Right ventricle myocardium inferior (tissue), 1 donor: ENCODE measurements around the gene DPM3. TPM values are rescaled to one million over a fixed set of nuclear protein-coding genes. Genes with fewer than 3 reads are reported as not detected.

Experiments used
- ATAC-seq: fragments of 200-7000 bp; cut with Tn5 transposase; one replicate; pipeline ENCODE4 v1.9.1; 2020; ENCODE audit warnings: mild to moderate bottlenecking, moderate library complexity
- DNase-seq: peaks from one replicate; pipeline ENCODE4 v3.0.0; 2021; ENCODE audit errors: missing footprints
- intact Hi-C: fragments of 100-400 bp; cut with DNase I; formaldehyde crosslinking; loops from one replicate; pipeline ENCODE4 v1.11.0; 2022
- total RNA-seq: library from RNA; stranded (reverse); fragmentation: NEBNext Ultra II Directional; extraction: Animal tissue kit (Norgen Biotek cat#: 25700); gene quantifications from one replicate; pipeline ENCODE4 v1.2.1, GENCODE V29; 2021
- donor health status: DM: no; HTN: yes; CAD: no; lungs with severe emphysema.

The DPM3 gene
- total RNA-seq, 1 donor from 2014 or later = 55.7 TPM

DNA sequence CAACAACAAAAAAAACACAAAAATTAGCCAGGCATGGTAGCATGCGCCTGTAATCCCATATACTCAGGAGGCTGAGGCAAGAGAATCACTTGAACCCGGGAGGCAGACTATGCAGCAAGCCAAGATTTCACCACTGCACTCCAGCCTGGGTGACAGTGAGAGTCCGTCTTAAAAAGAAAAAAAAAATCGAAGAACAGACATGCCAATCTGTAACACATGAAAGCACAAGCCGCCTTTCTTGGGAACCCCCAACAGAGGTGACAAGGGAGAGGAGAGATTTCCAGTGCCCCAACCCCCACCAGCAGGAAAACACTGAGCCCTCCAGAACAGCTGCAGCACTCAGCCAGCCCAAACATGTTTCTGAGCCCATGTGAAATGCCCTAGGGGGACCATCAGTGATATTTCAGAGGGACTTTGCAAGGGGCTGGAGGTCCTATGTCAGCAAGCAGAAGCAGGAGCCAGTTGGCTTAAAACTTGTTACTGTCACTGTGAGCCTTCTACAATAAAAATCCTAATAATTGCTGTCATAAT lies 26.8 kb downstream of the DPM3 start:
- ATAC-seq = no peak
- intact Hi-C loops = no loop called here
- no peak for DNase-seq

DNA sequence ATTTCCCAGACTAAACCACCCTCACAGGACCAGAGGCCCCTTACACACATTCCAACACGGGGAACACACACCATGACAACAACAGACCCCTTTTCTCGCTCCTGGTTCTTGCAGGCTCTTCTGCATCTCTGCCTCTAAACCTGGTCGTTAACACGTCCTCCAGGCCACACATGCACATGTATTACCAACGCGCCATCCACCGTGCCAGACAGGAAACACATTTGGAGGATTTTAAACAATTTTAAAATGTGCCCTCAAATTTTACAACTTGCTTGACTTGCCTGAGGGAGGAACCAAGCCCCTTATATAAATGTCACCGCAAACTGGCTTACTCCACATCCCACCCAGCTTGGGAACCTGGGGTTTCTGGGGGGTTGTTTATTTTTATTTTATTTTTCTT lies 29.5 kb downstream of the DPM3 start:
- intact Hi-C loops = no loop called here
- DNase-seq (no peak), ATAC-seq (no peak)

DNA sequence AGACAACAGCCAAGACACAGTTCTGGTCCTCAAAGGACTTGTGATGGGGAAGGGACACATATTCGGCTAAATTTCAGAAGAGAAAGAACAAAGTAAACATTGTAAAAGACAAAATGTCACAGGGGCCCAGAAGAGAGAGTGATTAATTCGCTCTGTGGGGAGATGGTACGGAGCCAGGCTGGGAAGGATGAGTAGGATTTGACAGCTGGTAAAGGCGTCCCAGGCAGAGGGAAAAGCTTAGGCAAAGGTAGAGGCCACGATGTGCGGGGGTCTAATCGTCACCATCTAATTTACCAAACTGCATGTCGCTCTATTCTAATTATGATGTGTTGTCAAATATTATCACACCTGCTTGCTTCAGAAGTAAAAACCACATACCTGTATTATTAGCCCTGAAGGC lies 29.9 kb downstream of the DPM3 start:
- ATAC-seq (no peak), DNase-seq (no peak)
- intact Hi-C loops = no loop called here

DNA sequence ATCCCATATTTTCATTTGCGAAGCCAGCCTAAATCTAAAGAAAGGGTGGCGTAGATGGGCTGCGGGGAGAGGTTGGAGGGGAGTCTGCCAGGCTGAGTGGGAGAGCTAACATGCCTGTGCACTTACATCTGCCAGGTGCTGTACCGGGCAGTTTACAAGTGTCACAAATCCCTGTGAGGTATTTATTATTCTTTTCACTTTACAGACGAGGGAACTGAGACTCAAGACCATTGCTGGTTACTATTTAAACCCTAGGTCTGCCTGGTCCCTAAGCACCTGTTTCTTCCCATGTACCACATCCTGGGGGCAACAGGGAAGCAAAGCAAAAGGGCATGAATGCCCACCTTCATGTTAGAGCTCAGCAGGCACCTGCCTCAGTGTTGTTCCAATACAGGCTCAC lies 32.0 kb downstream of the DPM3 start:
- ATAC-seq (no peak), DNase-seq (no peak)
- intact Hi-C loops = no loop called here

DNA sequence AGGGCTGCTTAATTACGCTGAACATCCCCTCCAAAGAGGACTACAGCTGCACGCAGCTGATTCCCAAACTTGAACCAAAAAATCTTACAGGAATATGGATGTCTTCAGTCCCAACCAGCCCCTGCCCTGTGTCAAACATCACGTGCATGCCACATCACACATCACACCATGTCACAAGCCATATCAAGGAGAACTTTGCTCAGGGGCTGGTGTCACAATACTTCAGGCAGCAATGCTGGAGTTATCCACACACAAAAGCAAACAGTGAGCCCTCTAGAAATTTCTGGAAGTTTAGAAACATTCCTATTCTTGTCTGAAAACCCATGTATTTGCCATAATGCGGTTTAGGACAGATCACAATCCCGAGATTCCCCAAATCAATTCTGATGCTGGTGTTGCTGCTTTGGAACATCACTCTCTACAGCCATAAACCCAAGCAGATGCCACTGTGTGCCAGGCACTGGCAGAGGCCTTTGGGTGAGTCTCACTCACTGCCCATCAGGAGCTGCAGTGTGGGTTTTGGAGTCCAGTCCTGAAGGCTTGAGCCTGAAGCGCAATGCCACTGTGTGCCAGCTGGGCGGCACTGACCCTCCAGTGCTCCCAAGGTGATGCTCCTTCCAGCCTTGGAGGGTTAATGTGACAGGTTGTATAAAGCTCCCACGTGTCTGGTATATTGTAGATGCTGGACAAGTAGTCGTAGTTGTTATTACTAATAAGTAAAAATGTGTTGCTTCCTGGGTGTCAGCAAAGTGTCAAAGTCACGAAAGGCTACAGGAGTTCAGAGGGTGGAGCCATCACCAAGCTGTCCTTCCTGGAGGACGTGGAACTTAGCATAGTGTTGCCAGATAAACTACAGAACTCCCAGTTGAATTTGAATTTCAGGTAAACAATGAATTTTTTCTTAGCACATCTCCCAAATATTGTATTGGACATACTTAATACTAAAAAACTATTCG lies 32.7 kb downstream of the DPM3 start:
- DNase-seq = no peak
- intact Hi-C loops = no loop called here
- ATAC-seq = no peak

DNA sequence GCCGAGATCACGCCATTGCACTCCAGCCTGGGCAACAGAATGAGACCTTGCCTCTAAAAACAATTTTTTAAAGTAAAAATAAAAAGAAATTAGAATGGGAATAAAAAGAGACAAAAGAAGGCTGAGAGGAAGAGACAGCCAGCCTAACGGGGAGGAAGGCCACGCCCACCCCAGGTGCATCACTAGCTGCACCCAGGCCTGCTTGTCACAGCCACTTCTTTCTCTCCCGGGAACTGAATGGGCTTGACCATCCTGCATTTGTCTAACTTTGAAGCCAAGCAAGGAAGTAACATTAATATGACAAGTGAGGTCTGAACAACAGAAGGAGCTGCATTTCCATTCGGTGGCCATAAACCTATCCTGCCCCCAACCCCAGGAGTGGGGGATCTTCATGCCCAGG lies 33.5 kb downstream of the DPM3 start:
- no peak for DNase-seq
- intact Hi-C loops = no loop called here
- no peak for ATAC-seq

DNA sequence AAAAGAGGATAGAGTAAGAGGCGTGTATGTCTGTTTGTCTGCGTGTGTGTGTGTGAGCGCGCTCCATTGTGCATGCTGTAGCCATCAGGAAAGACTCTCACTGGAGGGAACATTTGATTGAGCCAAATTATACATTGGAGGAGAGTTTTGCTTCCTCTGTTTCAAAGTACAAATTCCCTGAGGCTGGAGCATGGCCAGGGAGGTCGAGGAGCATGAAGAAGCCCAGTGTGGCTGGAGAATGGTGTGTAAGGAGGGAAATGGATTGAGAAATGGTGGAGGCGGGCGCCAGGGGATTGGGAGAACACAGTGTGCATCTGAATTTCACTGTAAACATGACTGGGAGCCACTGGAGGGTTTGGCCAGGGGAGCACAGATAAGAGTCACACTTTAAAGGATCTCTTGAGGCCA lies 34.7 kb downstream of the DPM3 start:
- ATAC-seq (peak; percentile 34), DNase-seq (no peak)
- intact Hi-C loops = no loop called here

DNA sequence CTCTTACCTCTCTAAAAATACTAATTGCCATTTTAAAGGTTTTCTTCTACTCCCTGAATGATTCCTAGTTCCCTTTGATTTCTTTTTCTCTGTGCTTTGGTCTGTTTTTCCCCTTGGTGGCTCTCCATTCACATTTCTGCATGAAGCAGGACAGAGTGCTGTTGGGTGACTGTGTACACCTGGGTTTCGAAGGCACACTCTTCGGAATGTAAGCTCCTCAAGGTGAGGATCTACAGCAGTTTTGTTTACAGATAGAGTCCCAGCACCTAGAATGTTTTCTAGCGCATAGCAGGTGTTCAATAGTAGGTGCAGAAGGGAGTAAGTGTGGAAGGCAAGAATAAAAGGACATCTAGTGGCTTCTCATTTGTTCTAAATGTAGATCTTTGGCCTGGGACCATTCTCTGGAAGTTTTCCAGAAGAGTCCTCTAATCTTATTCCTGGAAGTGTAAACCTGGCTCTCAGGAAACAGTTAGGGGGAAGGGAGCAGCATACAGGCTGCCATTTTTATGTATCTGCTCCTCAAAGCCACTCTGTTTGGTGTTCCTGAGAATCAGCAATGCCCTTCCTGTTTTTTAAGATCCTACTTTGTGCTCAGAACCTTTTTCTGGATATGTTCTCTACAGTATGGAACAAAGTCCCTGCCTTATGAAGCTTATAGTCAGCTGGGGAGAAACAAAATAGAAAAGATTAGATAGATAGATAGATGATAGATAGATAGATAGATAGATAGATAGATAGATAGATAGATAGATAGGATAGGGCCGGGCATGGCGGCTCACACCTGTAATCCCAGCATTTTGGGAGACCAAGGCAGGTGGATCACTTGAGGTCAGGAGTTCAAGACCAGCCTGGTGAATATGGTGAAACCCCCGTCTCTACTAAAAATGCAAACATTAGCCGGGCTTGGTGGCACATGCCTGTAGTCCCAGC lies 35.5 kb downstream of the DPM3 start:
- no peak for ATAC-seq
- intact Hi-C loops = no loop called here

DNA sequence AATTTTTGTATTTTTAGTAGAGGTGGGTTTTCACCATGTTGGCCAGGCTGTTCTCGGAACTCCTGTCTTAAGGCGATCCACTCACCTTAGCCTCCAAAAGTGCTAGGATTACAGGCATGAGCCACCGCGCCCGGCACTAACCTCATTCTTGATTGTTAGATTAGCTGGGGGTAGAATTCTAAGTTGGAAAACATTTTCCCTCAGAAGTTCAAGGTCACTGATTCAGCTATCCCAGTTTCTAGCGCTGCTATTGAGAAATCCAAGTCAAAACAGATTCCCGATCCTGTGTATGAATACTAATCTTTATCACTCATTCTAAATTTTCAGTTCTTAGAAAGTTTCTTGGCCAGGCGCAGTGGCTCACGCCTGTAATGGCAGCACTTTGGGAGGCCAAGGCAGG lies 37.0 kb downstream of the DPM3 start:
- intact Hi-C loops = no loop called here
- DNase-seq (no peak), ATAC-seq (no peak)

More for the DNA sequence above, 35.5 kb downstream of the DPM3 start:
- no peak for DNase-seq

DNA sequence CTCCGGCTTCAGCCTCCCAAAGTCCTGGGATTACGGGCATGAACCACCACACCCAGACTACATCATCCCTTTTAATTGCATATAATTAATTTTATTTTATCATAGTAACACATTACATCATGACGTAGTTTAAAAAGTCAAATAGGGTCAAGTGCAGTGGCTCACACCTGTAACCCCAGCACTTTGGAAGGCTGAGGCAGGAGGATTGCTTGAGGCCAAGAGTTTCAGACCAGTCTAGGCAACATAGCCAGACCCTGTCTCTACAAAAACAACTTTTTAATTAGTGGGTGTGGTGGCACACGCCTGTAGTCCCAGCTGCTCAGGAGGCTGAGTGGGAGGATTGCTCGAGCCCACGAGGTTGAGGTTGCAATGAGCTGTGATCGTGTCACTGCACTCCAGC lies 41.0 kb downstream of the DPM3 start:
- ATAC-seq = no peak
- intact Hi-C loops = no loop called here
- no peak for DNase-seq

DNA sequence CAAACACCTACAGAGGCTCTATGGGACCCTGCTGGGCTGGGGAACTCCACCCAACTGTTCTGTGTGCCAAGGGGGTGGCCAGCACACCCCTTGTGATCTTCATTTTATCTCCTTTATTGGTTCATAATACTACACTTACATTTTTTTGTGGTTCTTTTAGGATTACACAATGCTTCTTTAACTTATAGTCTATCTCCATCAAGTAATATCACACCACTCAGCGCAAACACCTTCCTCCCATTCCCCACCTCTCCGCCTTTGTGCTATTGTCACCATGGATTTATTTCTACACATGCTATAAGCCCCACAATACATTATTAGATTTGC lies 45.7 kb downstream of the DPM3 start:
- no peak for DNase-seq
- intact Hi-C loops = loop anchor here (2.0 kb wide), 1 partner anchor 32 kb away; the partner anchor contains the start of gene EFNA1
- ATAC-seq = no peak

DNA sequence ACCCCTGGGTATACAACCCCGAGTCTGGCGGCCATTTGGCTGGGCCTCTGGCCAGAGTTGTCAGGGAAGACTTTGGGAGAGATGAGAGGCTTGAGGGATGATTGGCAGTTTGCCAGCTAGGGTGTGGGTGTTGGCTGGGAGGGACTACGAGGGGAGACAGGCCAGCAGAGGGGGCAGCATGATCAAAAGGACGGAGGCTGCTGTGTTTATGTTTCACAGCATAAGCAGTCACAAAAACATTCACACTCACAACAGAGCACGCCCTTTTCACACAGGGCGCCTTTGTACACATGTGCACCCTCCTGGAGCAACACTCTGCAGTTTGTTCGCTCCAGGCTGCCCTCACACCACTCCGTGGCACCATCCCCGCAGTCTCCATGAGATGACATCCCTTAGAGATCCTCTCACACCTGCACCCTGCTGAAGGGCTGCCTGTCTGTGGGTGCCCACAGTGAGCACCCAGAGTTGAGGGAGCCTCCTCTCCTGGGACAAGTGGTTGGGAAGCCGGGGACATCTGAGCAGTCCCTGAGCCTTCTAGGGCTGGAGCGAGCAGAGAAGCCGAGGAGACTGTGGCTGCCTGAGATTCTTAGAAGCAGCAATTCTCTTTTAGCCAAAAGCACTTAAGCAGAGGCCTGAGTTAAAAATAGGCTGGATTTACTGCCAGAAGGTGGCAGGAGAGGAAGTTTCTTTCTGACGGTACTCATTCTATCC lies 46.3 kb downstream of the DPM3 start:
- intact Hi-C loops = loop anchor here (2.0 kb wide), 1 partner anchor 33 kb away; the partner anchor contains the start of gene EFNA1
- no peak for DNase-seq
- peak; percentile 45 for ATAC-seq

DNA sequence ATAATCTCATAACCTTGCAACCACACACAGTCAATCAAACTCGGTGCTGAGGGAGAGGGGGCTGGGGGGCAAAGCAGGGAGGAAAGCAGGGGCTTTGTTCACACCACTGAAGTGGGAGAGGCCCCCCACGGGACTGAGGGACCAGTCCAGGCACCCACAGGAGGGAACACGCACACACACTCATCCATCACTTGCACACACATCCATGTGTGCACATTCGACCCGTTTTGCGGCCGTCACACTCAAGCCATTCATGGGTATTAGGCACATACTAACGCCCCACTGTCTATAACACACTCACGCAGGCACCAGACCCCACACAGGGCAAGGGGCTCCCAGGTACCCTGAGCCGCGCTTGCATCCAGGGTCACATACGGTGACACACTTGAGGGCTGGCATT lies 47.7 kb downstream of the DPM3 start:
- no peak for DNase-seq
- intact Hi-C loops = no loop called here
- ATAC-seq = no peak

DNA sequence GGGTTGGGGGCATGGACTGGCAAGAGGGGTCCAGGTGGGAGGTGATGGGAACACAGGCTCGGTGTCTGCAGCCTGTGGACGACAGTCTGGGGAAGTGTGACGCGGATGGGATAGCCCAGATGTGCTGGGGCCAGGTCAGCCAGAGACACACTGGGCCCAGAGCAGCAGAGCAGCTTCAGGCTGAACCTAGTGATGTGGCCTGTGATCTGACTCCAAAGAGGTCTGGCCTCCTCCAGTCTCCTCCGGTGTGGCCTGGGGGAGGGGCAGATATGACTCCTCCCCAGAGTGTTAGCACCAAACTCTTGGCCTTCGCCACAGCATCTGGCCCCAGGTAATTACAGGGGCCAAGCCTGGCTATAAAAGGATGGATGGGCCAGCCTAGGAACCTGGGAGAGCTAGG lies 48.2 kb downstream of the DPM3 start:
- intact Hi-C loops = no loop called here
- ATAC-seq = no peak
- DNase-seq = no peak

DNA sequence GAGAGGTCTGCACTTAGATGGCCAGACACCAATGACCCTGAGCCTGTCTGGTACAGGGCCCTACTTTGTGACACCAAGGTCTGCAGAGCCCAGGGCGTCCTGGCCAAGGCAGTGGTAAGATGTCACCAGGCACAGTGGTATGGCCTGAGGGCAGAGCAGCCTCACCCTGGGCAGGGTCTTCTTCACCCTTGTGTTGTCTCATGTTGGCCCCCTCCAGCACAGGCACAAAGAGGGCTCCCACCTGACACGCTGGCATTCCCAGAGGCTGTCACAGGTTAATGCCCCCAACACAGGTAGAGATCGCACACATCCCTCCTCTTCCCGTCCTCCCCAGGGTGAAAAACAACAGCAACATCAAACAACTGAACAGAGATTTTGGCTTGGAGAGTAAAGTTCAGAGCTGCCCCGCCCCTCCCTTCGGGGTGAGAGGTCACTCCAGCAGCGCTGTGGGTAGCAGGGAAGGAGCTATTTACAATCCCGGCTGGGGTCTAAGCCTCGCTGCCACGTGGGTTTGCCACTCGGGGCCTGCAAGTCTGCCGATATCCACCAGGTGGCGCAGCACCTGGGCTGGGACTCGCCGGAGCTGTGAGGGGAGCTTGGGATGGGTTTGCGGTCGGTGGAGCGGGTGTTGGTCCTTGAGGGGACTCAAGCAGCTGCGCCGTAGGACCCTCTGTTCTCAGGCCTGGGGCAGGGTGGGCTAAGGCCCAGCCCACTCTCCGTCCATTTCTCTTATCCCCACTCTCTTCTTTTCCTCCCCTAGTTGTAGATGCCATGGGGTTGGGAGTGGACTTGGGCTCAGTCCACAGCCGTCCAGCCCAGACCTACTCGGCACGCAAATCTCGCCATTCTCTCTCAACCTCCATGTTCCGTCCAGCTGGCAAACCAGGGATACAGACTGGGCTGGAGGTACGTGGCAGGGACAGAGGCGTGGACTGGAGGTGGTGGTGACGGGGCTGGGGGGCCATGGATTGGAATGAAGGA lies 49.0 kb downstream of the DPM3 start:
- DNase-seq = peak; percentile 91
- intact Hi-C loops = loop anchor here (1.0 kb wide), 1 partner anchor 77 kb away; no protein-coding TSS in a partner anchor
- ATAC-seq = peak; percentile 56
